Right atrium auricular region (tissue), 2 donors: ENCODE results near the gene LUZP1. TPM values are rescaled to one million over a fixed set of nuclear protein-coding genes. Genes with fewer than 3 reads are reported as not detected.

Experiments
- DNase-seq: peaks from one replicate; pipeline ENCODE4 v3.0.0-alpha.2; 2019; ENCODE audit warnings: low spot score
- H3K27ac ChIP-seq, 2 donors: fragments of 200-600 bp; sonication (generic); 1 replicate in 1 of 2; 2 replicates in 1 of 2; pipeline ENCODE4 v1.5.1; 2016 to 2019
- H3K27me3 ChIP-seq, 2 donors: fragments of 200-600 bp; sonication (generic); one replicate each; pipeline versions ENCODE4 v1.5.1 to v1.6.0; 2017 to 2019
- H3K36me3 ChIP-seq: fragments of 200-600 bp; sonication (generic); one replicate; pipeline ENCODE4 v1.5.1; 2016
- H3K4me1 ChIP-seq, 2 donors: fragments of 200-600 bp; sonication (generic); one replicate each; pipeline versions ENCODE4 v1.5.1 to v1.6.0; 2017 to 2019
- H3K4me3 ChIP-seq, 2 donors: fragments of 200-600 bp; sonication (generic); 1 replicate in 1 of 2; 2 replicates in 1 of 2; pipeline ENCODE4 v1.5.1; 2017 to 2019; ENCODE audit warnings: mild to moderate bottlenecking in 1 of 2, moderate library complexity in 1 of 2
- H3K9me3 ChIP-seq, 2 donors: fragments of 200-600 bp; sonication (generic); one replicate each; pipeline ENCODE4 v1.5.1; 2019
- CTCF ChIP-seq, 2 donors: fragments of 200-600 bp; sonication (generic); IDR thresholded peaks; one replicate each; pipeline ENCODE4 v1.5.1; 2019; ENCODE audit warnings: antibody characterized with exemption in 2 of 2
- total RNA-seq, 2 donors: library from RNA; depleted of rRNA; stranded (reverse); fragments of >200 nt; gene quantifications; one replicate each; pipeline ENCODE4 v1.1.0, GENCODE V29; 2016

Gene LUZP1
- total RNA-seq, 2 donors from 2014 or later, result 28.7 to 29.3 TPM

- H3K4me3 ChIP-seq, result no peak overlapping the region
- no peaks in the 10 kb centered on the region for H3K27me3 ChIP-seq
- peaks cover 0 to 49% of the 10 kb centered on the region in 2 donors for H3K4me1 ChIP-seq
- no peak overlapping the region for H3K27ac ChIP-seq
- no peak for TF ChIP-seq CTCF (IDR thresholded peaks at IDR 0.05)
- no peak for DNase-seq
- H3K36me3 ChIP-seq, result no peaks in the 10 kb centered on the region
- no peaks in the 10 kb centered on the region for H3K9me3 ChIP-seq
Observed at GRCh38 chr1:23116921-23117699, 51.5 kb downstream of the LUZP1 start.

DNA sequence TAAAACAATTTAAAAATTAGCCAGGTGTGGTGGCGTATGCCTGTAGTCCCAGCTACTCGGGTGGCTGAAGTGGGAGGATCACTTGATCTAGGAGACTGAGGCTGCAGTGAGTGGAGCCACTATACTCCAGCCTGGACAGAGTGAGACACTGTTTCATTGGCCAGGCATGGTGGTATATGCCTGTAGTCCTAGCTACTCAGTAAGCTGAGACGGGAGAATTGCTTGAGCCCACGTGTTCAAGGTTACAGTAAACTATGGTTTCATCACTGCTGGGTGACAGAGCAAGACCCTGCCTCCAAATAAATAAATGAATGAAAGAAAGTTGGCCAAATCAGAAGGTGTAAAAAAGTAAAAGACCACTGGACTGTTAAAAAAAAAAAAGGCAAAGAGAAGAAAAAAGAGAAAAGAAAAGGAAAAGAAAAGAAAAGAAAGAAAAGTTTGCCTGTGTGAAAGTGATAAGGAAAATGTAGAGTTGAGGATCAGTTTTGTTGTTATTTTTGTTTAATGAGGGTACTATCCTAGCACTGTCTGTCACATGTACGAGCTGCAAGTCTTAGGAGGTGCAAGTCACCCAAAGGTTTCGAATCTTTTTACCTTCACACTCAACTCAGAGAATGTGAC is 52.3 kb downstream of the LUZP1 start:
- no peak overlapping the region for H3K27ac ChIP-seq
- no peak overlapping the region for H3K4me3 ChIP-seq

DNA sequence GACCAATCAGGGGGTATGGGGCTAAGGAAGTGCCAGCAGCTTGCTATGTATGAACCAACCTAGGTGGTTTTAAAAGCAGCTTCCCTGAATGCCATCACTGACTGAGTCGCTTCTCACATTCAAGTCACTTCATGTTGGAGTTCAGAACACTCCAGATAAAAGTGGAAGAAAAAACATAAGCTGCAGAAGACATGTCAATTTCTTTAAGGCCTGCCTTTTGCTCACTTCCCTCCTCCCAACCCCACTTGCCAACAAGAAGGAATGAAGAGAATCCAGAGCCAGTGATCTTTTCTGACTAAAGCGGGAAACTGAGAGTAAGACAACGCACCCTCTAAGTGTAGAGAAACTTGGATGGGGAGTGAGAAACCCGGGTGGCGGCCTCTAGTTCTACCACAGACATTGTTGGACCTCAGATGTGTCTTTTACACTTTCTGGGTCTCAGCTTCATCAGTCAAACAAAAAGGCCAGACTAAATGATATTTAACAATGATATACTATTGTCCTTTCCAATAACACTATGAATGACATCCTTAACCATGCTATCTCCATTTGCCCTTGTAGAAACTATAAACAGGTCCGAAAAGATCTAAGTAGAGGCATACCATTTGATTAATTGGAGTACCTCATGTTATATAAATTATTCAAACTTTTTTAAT is 54.1 kb downstream of the LUZP1 start:
- no peak overlapping the region for H3K4me3 ChIP-seq
- no peaks in the 10 kb centered on the region for H3K9me3 ChIP-seq
- DNase-seq, result no peak
- no peak for TF ChIP-seq CTCF (IDR thresholded peaks at IDR 0.05)
- H3K27ac ChIP-seq, result peak overlapping the region in 1 of 2 donors; percentile 25
- H3K36me3 ChIP-seq, result no peaks in the 10 kb centered on the region
- H3K27me3 ChIP-seq, result no peaks in the 10 kb centered on the region
- peaks cover 0 to 51% of the 10 kb centered on the region in 2 donors for H3K4me1 ChIP-seq

More for the DNA sequence above, 52.3 kb downstream of the LUZP1 start:
- TF ChIP-seq CTCF (IDR thresholded peaks at IDR 0.05), result no peak
- DNase-seq, result no peak
- H3K36me3 ChIP-seq, result no peaks in the 10 kb centered on the region
- no peaks in the 10 kb centered on the region for H3K9me3 ChIP-seq
- H3K4me1 ChIP-seq, result peaks cover 0 to 55% of the 10 kb centered on the region in 2 donors
- no peaks in the 10 kb centered on the region for H3K27me3 ChIP-seq

GRCh38 chr1:23111600-23112535 is 56.8 kb downstream of the LUZP1 start:
- Histone ChIP-seq H3K4me1 (peaks cover 0 to 47% of the 10 kb centered on the region in 2 donors), H3K36me3 (peaks cover 21% of the 10 kb centered on the region), H3K27me3 (no peaks in the 10 kb centered on the region), H3K9me3 (no peaks in the 10 kb centered on the region), H3K27ac (no peak overlapping the region), H3K4me3 (no peak overlapping the region)
- no peak for TF ChIP-seq CTCF (IDR thresholded peaks at IDR 0.05)
- DNase-seq, result no peak

GRCh38 chr1:23110391-23110790 is 58.3 kb downstream of the LUZP1 start:
- Histone ChIP-seq H3K4me3 (no peak overlapping the region), H3K4me1 (peaks cover 0 to 41% of the 10 kb centered on the region in 2 donors)
- TF ChIP-seq CTCF (IDR thresholded peaks at IDR 0.05), result no peak

More at GRCh38 chr1:23110391-23110790, 58.3 kb downstream of the LUZP1 start:
- Histone ChIP-seq H3K27me3 (no peaks in the 10 kb centered on the region), H3K9me3 (no peaks in the 10 kb centered on the region), H3K27ac (no peak overlapping the region), H3K36me3 (peaks cover 31% of the 10 kb centered on the region)
- no peak for DNase-seq
